SK-N-SH treated with all-trans-retinoic acid at 6 μM for 48 hours (cell line): ENCODE measurements around the gene ABCG4.
A peak's percentile ranks its signal among the peaks of the same experiment; 100 is the strongest.
"Not testable (repeated sequence)": the region's sequence is repeated elsewhere in the genome, so short reads cannot be mapped to it uniquely, and the experiment has no call there.

Experiments
- ATAC-seq: fragments of 200-7000 bp; cut with Tn5 transposase; 3 replicates; pipeline ENCODE4 v1.9.1; 2020; ENCODE audit warnings: mild to moderate bottlenecking, moderate library complexity
- ARNTL ChIP-seq: fragments of 450-650 bp; formaldehyde crosslinking; IDR thresholded peaks from 2 replicates; pipeline ENCODE4 v1.5.0; 2020; ENCODE audit warnings: low read depth, mild to moderate bottlenecking, moderate library complexity, borderline replicate concordance
- CSDC2 ChIP-seq: fragments of 250-450 bp; sonication (Bioruptor Pico); IDR thresholded peaks from 2 replicates; pipeline ENCODE4 v1.5.0; 2020; ENCODE audit warnings: mild to moderate bottlenecking, moderate library complexity
- CSRNP3 ChIP-seq: fragments of 250-450 bp; sonication (Bioruptor Pico); IDR thresholded peaks from 2 replicates; pipeline ENCODE4 v1.5.1; 2021; ENCODE audit warnings: mild to moderate bottlenecking, moderate library complexity
- GLIS3 ChIP-seq: fragments of 250-450 bp; sonication (Bioruptor Pico); IDR thresholded peaks from 2 replicates; pipeline ENCODE4 v1.5.0; 2020; ENCODE audit warnings: mild to moderate bottlenecking, moderate library complexity
- ISL1 ChIP-seq: fragments of 250-450 bp; sonication (Bioruptor Pico); IDR thresholded peaks from 2 replicates; pipeline ENCODE4 v2.1.2; 2022; ENCODE audit warnings: mild to moderate bottlenecking, moderate library complexity
- OSR1 ChIP-seq: fragments of 250-450 bp; sonication (Bioruptor Pico); IDR thresholded peaks from 2 replicates; pipeline ENCODE4 v1.8.0; 2022; ENCODE audit warnings: moderate library complexity, mild to moderate bottlenecking, inconsistent platforms
- PATZ1 ChIP-seq: fragments of 250-450 bp; sonication (Bioruptor Pico); IDR thresholded peaks from 2 replicates; pipeline ENCODE4 v1.8.0; 2020; ENCODE audit warnings: mild to moderate bottlenecking, moderate library complexity, borderline replicate concordance
- POU6F1 ChIP-seq: fragments of 250-450 bp; sonication (Bioruptor Pico); IDR thresholded peaks from 2 replicates; pipeline ENCODE4 v1.8.0; 2021; ENCODE audit warnings: low read depth, mild to moderate bottlenecking, moderate library complexity, borderline replicate concordance
- PPARA ChIP-seq: fragments of 250-450 bp; sonication (Bioruptor Pico); IDR thresholded peaks from 2 replicates; pipeline ENCODE4 v1.5.0; 2020; ENCODE audit warnings: mild to moderate bottlenecking, borderline replicate concordance
- SNAI2 ChIP-seq: fragments of 250-450 bp; sonication (Bioruptor Pico); IDR thresholded peaks from 2 replicates; pipeline ENCODE4 v1.5.0; 2020; ENCODE audit warnings: mild to moderate bottlenecking, moderate library complexity
- TCF4 ChIP-seq: fragments of 250-450 bp; sonication (Bioruptor Pico); IDR thresholded peaks from 2 replicates; pipeline ENCODE4 v1.8.0; 2021; ENCODE audit warnings: mild to moderate bottlenecking, moderate library complexity, borderline replicate concordance
- TOX ChIP-seq: fragments of 250-450 bp; sonication (Bioruptor Pico); IDR thresholded peaks from 2 replicates; pipeline ENCODE4 v1.8.0; 2021; ENCODE audit warnings: mild to moderate bottlenecking, moderate library complexity, borderline replicate concordance
- TSHZ2 ChIP-seq: fragments of 250-450 bp; sonication (Bioruptor Pico); IDR thresholded peaks from 2 replicates; pipeline ENCODE4 v1.5.0; 2020; ENCODE audit warnings: mild to moderate bottlenecking, moderate library complexity
- ZC3H10 ChIP-seq: fragments of 250-450 bp; sonication (Bioruptor Pico); IDR thresholded peaks from 2 replicates; pipeline ENCODE4 v1.5.1; 2021; ENCODE audit warnings: mild to moderate bottlenecking, moderate library complexity
- ZFP3 ChIP-seq: fragments of 250-450 bp; sonication (Bioruptor Pico); IDR thresholded peaks from 2 replicates; pipeline ENCODE4 v1.5.0; 2020; ENCODE audit warnings: mild to moderate bottlenecking, moderate library complexity
- ZFP30 ChIP-seq: fragments of 450-650 bp; formaldehyde crosslinking; IDR thresholded peaks from 2 replicates; pipeline ENCODE4 v1.5.0; 2022; ENCODE audit warnings: mild to moderate bottlenecking, moderate library complexity
- ZNF565 ChIP-seq: fragments of 450-650 bp; formaldehyde crosslinking; conservative IDR thresholded peaks from 2 replicates; pipeline ENCODE4 v1.5.0; 2020; ENCODE audit warnings: low read depth, mild to moderate bottlenecking, moderate library complexity
- ZNF70 ChIP-seq: fragments of 450-650 bp; formaldehyde crosslinking; IDR thresholded peaks from 2 replicates; pipeline ENCODE4 v1.5.0; 2020; ENCODE audit warnings: mild to moderate bottlenecking, moderate library complexity
- ZNF8 ChIP-seq: fragments of 450-650 bp; formaldehyde crosslinking; IDR thresholded peaks from 2 replicates; pipeline ENCODE4 v1.5.0; 2020; ENCODE audit warnings: mild to moderate bottlenecking, moderate library complexity

The ABCG4 gene

GRCh38 chr11:119160151-119160550 is 11.3 kb downstream of the ABCG4 start:
- ATAC-seq: no peak

GRCh38 chr11:119161871-119162270 is 13.0 kb downstream of the ABCG4 start:
- ATAC-seq: no peak
- no peak for TF ChIP-seq PPARA (CRISPR knock-in tag)
- TF ChIP-seq PATZ1 (CRISPR knock-in tag): no peak
- TF ChIP-seq ZNF70 (CRISPR knock-in tag): no peak
- TF ChIP-seq ZNF8 (CRISPR knock-in tag): no peak
- no peak for TF ChIP-seq TCF4 (CRISPR knock-in tag)
- no peak for TF ChIP-seq CSRNP3

More at GRCh38 chr11:119160151-119160550, 11.3 kb downstream of the ABCG4 start:
- no peak for TF ChIP-seq TSHZ2
- TF ChIP-seq ARNTL (CRISPR knock-in tag): no peak
- no peak for TF ChIP-seq PPARA (CRISPR knock-in tag)
- TF ChIP-seq ZFP3 (CRISPR knock-in tag): no peak
- TF ChIP-seq ZFP30: no peak
- no peak for TF ChIP-seq SNAI2
- TF ChIP-seq OSR1 (CRISPR knock-in tag): no peak
- TF ChIP-seq TCF4 (CRISPR knock-in tag): no peak
- TF ChIP-seq ZNF565 (CRISPR knock-in tag): no peak

- peak; percentile 59 for ATAC-seq
- TF ChIP-seq ZNF70 (CRISPR knock-in tag) (no peak), CSDC2 (CRISPR knock-in tag) (no peak), TOX (no peak), POU6F1 (CRISPR knock-in tag) (no peak), GLIS3 (CRISPR knock-in tag) (no peak), CSRNP3 (no peak), ISL1 (no peak), SNAI2 (no peak), ZC3H10 (no peak), ZNF565 (CRISPR knock-in tag) (no peak), TCF4 (CRISPR knock-in tag) (no peak), ZFP3 (CRISPR knock-in tag) (no peak), PATZ1 (CRISPR knock-in tag) (no peak)
Observed at GRCh38 chr11:119166368-119167076, 17.7 kb downstream of the ABCG4 start.

- ATAC-seq: not testable (repeated sequence)
Observed at GRCh38 chr11:119167077-119167458, 18.2 kb downstream of the ABCG4 start.
